IMR-90 (cell line): ENCODE results near the gene BMP2K. TPM values are rescaled to one million over a fixed set of nuclear protein-coding genes. Genes with fewer than 3 reads are reported as not detected.

Source experiments
- ATAC-seq: fragments of 200-7000 bp; cut with Tn5 transposase; 2 replicates; pipeline ENCODE4 v1.9.1; 2020; ENCODE audit warnings: low read depth, mild to moderate bottlenecking, moderate library complexity
- BruUV-seq: library from RNA; stranded (reverse); fragments of 400-500 nt; replicated peaks from 2 replicates; lab custom pipeline; 2021; lab: Mats Ljungman, UMichigan
- CTCF ChIA-PET: fragments of 300-600 bp; formaldehyde crosslinking; extraction: SDS; loops from one replicate; lab custom pipeline; 2021; ENCODE audit warnings: antibody characterized with exemption; lab: Yijun Ruan, JAX
- POLR2A ChIA-PET: fragments of 300-600 bp; sonication (Branson Sonifier 250); formaldehyde crosslinking; loops from one replicate; lab custom pipeline; 2022; ENCODE audit warnings: antibody characterized with exemption; ENCODE audit not compliant: unreplicated experiment; lab: Charles Lee
- DNase-seq: peaks from one replicate; pipeline ENCODE4 v3.0.0; 2013
- H2AFZ ChIP-seq: replicated peaks from 2 replicates; pipeline ENCODE3; 2013; ENCODE audit warnings: low read length, mild to moderate bottlenecking; ENCODE audit not compliant: poor library complexity
- H2AK5ac ChIP-seq: 2 replicates; pipeline ENCODE4 v1.6.1; 2013; ENCODE audit warnings: low read depth, low read length, inconsistent platforms
- H2AK9ac ChIP-seq: replicated peaks from 2 replicates; pipeline ENCODE3; 2013; ENCODE audit warnings: mild to moderate bottlenecking, low read depth, low read length, moderate library complexity; ENCODE audit not compliant: poor library complexity
- H2BK120ac ChIP-seq: 2 replicates; pipeline ENCODE4 v1.6.1; 2013; ENCODE audit warnings: low read depth, low read length, inconsistent platforms
- H2BK15ac ChIP-seq: 3 replicates; pipeline ENCODE4 v1.6.1; 2013; ENCODE audit warnings: low read depth, low read length, inconsistent platforms
- H2BK20ac ChIP-seq: 2 replicates; pipeline ENCODE4 v1.6.1; 2013; ENCODE audit warnings: low read depth, mild to moderate bottlenecking, inconsistent platforms, low read length, moderate library complexity
- H2BK5ac ChIP-seq: 2 replicates; pipeline ENCODE4 v1.6.1; 2013; ENCODE audit warnings: mild to moderate bottlenecking, low read depth, low read length, inconsistent platforms; ENCODE audit not compliant: poor library complexity, severe bottlenecking
- H3K14ac ChIP-seq: replicated peaks from 2 replicates; pipeline ENCODE4 v1.6.1; 2013; ENCODE audit warnings: low read depth, low read length, inconsistent platforms
- H3K18ac ChIP-seq: 2 replicates; pipeline ENCODE4 v1.6.1; 2013; ENCODE audit warnings: low read depth, low read length, control low read depth
- H3K23ac ChIP-seq: 2 replicates; pipeline ENCODE4 v1.6.1; 2013; ENCODE audit warnings: low read depth, low read length, inconsistent platforms
- H3K27ac ChIP-seq: 2 replicates; pipeline ENCODE4 v1.5.1; 2013; ENCODE audit warnings: mild to moderate bottlenecking, control low read depth, low read length; ENCODE audit not compliant: insufficient read depth
- H3K27me3 ChIP-seq: 2 replicates; pipeline ENCODE4 v1.6.1; 2013; ENCODE audit warnings: low read length; ENCODE audit not compliant: control insufficient read depth, insufficient read depth
- H3K36me3 ChIP-seq: 2 replicates; pipeline ENCODE4 v1.6.1; 2013; ENCODE audit warnings: low read length, mixed read lengths; ENCODE audit not compliant: control insufficient read depth, insufficient read depth
- H3K4ac ChIP-seq: 2 replicates; pipeline ENCODE4 v1.6.1; 2013; ENCODE audit warnings: low read depth, low read length, inconsistent platforms
- H3K4me1 ChIP-seq: 2 replicates; pipeline ENCODE4 v1.6.1; 2013; ENCODE audit warnings: low read length, mixed read lengths; ENCODE audit not compliant: control insufficient read depth, insufficient read depth
- H3K4me2 ChIP-seq: 2 replicates; pipeline ENCODE4 v1.6.1; 2013; ENCODE audit warnings: low read depth, mild to moderate bottlenecking, control low read depth, low read length, moderate library complexity
- H3K4me3 ChIP-seq: 2 replicates; pipeline ENCODE4 v1.5.1; 2013; ENCODE audit warnings: low read depth, mild to moderate bottlenecking, control low read depth, low read length, moderate library complexity; ENCODE audit not compliant: insufficient read depth
- H3K56ac ChIP-seq: 2 replicates; pipeline ENCODE4 v1.6.1; 2013; ENCODE audit warnings: low read length, inconsistent platforms; ENCODE audit not compliant: insufficient read depth; ENCODE audit errors: extremely low read depth
- H3K79me1 ChIP-seq, 2 experiments: 2 replicates each; pipeline ENCODE4 v1.6.1; 2013; ENCODE audit warnings: low read length in 2 of 2, inconsistent platforms in 1 of 2, low read depth in 1 of 2
- H3K9ac ChIP-seq: 2 replicates; pipeline ENCODE4 v1.6.1; 2013; ENCODE audit warnings: low read depth, low read length, control low read depth
- H3K9me1 ChIP-seq: 2 replicates; pipeline ENCODE4 v1.6.1; 2013; ENCODE audit warnings: low read length, inconsistent platforms; ENCODE audit not compliant: insufficient read depth
- H3K9me3 ChIP-seq: 2 replicates; pipeline ENCODE4 v1.6.1; 2013; ENCODE audit warnings: low read length; ENCODE audit not compliant: control insufficient read depth, insufficient read depth
- H4K20me1 ChIP-seq: 2 replicates; pipeline ENCODE4 v1.6.1; 2013; ENCODE audit warnings: low read length, inconsistent platforms; ENCODE audit not compliant: insufficient read depth
- H4K5ac ChIP-seq: 2 replicates; pipeline ENCODE4 v1.6.1; 2013; ENCODE audit warnings: mild to moderate bottlenecking, low read depth, low read length, control low read depth
- H4K8ac ChIP-seq, 2 experiments: 2 replicates each; pipeline ENCODE4 v1.6.1; 2013; ENCODE audit warnings: low read depth in 2 of 2, low read length in 2 of 2, control low read depth in 1 of 2, inconsistent platforms in 1 of 2
- H4K91ac ChIP-seq: 2 replicates; pipeline ENCODE4 v1.6.1; 2013; ENCODE audit warnings: low read depth, low read length, inconsistent platforms; ENCODE audit not compliant: insufficient read depth
- RFX5 ChIP-seq: IDR thresholded peaks from 2 replicates; pipeline ENCODE4 v1.8.0; 2012; ENCODE audit warnings: low read depth, mild to moderate bottlenecking, low read length, moderate library complexity
- WGBS, 2 experiments: methylation state at CpG; one replicate each; pipeline versions ENCODE4 v1.1.5 to v1.1.7; 2013; ENCODE audit warnings: missing lambda C conversion rate in 2 of 2; ENCODE audit not compliant: insufficient read length in 1 of 2; ENCODE audit errors: extremely low coverage in 2 of 2; 5-methylcytosine and 5-hydroxymethylcytosine counted together
- dilution Hi-C: fragments of 300-500 bp; cut with HindIII; formaldehyde crosslinking; loops from one replicate; pipeline ENCODE4 v1.14.3; 2018; ENCODE audit warnings: low sequenced_read_pairs; ENCODE audit not compliant: unreplicated experiment
- in situ Hi-C: fragments of 300-500 bp; cut with MboI; formaldehyde crosslinking; loops from 3 replicates; pipeline ENCODE4 v1.14.3; 2019; ENCODE audit warnings: low sequenced_read_pairs, inconsistent platforms, mixed read lengths
- intact Hi-C: fragments of 100-400 bp; cut with micrococcal nuclease; formaldehyde crosslinking; loops from 2 replicates; pipeline ENCODE4 v1.10.0; 2022
- polyA plus RNA-seq, 3 experiments: library from polyadenylated mRNA; depleted of rRNA; stranded (reverse); fragments of >200 nt; gene quantifications; 2 replicates each; pipeline ENCODE4 v1.2.3, GENCODE V29; 2012; ENCODE audit warnings: low replicate concordance in 1 of 3
- total RNA-seq: library from RNA; depleted of rRNA; stranded (reverse); fragments of >200 nt; gene quantifications from 2 replicates; pipeline ENCODE4 v1.2.3, GENCODE V29; 2012
- TF ChIP-seq, protein P1 (sequence below): fragments of 150-350 bp; IDR thresholded peaks from 2 replicates; pipeline ENCODE4 v1.6.1; 2016; ENCODE audit warnings: low read depth, mild to moderate bottlenecking, low read length, moderate library complexity, borderline replicate concordance

Gene BMP2K
- total and polyA plus RNA-seq, 2 of the 4 experiments (the other 2 are of a cell fraction): 15.8 to 46.1 TPM

DNA sequence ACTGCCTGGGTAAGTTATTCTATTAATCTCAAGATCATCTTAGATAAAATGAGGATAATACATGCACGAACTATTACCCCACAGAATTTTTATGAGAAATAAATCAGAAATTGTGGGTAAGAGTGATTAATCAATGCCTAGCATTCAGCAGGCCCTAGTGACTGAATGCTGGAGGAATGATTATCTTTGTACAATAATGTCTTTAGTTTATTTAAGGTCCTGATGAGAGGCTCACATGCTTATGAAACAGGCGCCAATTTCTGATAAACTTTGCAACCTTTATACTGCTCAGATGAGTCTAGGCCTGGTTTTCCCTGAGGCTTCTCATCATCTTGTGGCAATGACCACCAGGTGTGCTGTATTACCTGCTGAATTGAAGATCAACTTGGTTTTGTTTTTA lies 27.8 kb upstream of the BMP2K start:
- Histone ChIP-seq H4K8ac (no peak overlapping the region), H3K18ac (peak overlapping the region; percentile 28; the same call in 1 of the 2 replicates), H3K4me2 (peak overlapping the region; percentile 31; the same call in 1 of the 2 replicates), H2BK120ac (0 out of 2 replicates have a peak overlapping the region, but pooled peaks have one; percentile 13), H3K23ac (no peak overlapping the region), H4K20me1 (no peaks in the 10 kb centered on the region), H3K9ac (no peak overlapping the region), H4K5ac (peak overlapping the region; percentile 36; the same call in 1 of the 2 replicates), H2BK20ac (no peak overlapping the region), H3K4ac (no peak overlapping the region), H2AFZ (no peak overlapping the region), H3K27ac (no peak overlapping the region), H2BK5ac (no peak overlapping the region), H3K9me3 (peaks cover 2% of the 10 kb centered on the region; the same call in 1 of the 2 replicates), H3K14ac (no peak overlapping the region), H3K4me3 (no peak overlapping the region), H3K36me3 (no peaks in the 10 kb centered on the region), H4K91ac (no peak overlapping the region), H3K56ac (no peak overlapping the region), H3K4me1 (peaks cover 6% of the 10 kb centered on the region), H3K79me1 (no peaks in the 10 kb centered on the region), H2BK15ac (no peak overlapping the region; the same call in 2 of the 3 replicates), H2AK5ac (no peak overlapping the region), H2AK9ac (no peak overlapping the region), H3K9me1 (no peaks in the 10 kb centered on the region), H3K27me3 (no peaks in the 10 kb centered on the region)
- DNase-seq (peak; percentile 58), ATAC-seq (peak; percentile 67)
- intact Hi-C loops: no loop called here
- BruUV-seq: no TSS peak
- ChIA-PET POLR2A (no interaction called here), CTCF (no interaction called here)
- no CpG with 5 or more reads among the region's 2 CpGs for WGBS, 2 experiments
- dilution Hi-C loops: no loop called here
- no peak for TF ChIP-seq RFX5
- TF ChIP-seq, protein P1, sequence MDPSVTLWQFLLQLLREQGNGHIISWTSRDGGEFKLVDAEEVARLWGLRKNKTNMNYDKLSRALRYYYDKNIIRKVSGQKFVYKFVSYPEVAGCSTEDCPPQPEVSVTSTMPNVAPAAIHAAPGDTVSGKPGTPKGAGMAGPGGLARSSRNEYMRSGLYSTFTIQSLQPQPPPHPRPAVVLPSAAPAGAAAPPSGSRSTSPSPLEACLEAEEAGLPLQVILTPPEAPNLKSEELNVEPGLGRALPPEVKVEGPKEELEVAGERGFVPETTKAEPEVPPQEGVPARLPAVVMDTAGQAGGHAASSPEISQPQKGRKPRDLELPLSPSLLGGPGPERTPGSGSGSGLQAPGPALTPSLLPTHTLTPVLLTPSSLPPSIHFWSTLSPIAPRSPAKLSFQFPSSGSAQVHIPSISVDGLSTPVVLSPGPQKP: no peak
- in situ Hi-C loops: no loop called here
